Measurements from ENCODE around the gene BMAL1.

The BMAL1 gene

DNA sequence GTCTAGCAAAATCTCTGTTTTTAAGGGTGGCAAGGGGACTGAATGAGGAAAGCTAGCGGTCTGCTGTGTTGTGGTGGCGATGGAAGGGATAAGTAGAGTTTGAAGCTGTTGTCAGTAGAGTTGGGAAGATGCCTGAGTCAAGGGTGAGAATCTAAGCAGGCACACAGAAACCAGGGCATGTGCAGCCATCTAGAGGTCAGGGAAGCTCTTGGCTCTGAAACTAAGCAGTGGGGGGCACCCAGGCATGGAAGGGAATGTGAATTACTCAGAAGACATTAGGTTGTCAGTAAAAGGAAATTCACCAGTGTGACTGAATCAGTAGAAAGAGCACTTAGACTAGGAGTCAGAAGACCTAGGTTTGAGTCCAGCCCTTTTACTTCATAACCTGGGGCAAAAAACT is 15.4 kb downstream of the BMAL1 start:
- no peak for DNase-seq

DNA sequence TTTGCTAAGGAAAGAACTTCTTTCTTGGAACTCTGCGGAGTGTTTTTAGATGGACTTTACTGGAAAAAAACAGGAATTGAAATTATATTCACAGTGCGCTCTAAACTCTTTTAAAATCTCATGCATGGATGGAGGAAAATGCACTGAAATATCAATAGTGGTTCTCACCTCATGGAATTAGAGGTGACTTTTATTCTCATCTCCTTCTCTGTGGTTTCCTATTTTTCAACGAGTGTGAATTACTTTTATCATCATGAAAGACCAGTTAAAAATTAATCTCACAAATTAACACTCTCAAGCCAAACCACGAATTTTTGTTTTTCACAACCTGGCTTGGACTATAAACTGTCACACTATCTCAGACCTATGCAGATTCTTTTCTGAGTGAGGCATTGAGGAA is 16.6 kb downstream of the BMAL1 start:
- DNase-seq: no peak

DNA sequence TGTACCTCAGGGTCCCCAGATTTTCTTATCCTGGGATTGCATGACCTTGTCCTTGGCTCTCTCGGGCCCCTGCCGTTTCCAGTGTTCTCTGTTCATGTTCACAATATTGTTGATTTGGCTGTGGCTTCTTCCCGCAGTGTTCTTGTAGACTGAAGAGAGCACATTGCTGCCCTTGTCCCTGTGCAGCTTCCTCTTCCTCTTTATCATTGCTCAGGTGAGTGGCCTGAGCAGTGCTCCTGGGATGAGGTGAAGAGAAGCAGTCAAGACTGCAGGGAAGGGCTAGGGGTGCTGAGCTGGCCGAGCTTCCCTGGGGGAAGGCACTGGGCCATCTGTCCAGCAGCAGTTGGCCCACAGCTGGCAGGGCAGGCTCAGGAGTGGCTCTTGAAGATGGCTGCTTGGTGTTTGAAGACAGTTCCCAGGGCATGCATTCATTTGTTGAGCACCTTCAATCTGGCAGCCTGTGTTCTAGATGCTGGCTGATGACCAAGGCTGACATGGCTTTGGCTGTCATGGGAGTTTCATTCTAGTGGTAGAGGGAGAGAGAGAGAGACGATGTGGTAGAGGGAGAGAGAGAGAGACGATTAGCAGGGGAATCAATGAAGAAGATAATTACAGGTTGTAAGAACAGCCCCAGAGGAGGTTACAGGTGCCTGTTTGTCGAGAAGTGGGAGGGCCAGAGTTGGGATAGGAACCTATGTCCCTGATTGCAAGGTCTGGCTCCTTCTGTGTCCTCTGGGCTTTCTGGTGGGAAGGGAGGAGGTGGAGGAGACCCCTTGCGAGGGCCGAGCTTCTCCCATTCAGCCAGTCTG is 17.4 kb downstream of the BMAL1 start:
- no peak for DNase-seq

DNA sequence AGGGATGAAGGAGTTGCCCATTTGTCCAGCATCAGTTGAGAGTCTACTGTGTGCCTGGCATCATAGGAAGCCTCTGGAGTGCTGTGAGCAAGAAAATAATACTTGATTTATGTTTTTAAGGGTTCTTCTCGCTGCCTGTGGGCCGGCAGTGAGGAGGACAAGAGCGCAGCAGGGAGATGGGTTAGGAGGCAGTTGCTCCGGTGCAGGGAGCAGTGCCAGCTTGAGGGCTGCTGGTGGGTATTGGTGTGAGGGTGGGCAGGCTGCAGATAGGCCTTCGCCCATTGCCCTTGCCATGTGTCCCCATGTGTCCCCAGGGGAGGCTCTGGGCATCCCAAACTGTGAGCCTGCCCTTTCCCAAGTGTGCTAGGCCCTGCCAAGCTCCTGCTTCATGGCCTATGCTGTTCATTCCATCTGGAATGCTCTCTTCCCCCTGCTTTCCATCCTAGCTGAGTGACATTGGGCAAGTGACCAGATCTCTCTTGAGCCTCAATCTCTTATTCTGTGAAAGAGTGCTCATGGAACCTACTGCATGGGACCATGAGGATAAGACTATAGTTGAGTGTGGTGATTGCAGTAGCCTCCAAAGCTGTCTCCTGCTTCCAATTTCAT is 19.8 kb downstream of the BMAL1 start:
- DNase-seq: no peak

DNA sequence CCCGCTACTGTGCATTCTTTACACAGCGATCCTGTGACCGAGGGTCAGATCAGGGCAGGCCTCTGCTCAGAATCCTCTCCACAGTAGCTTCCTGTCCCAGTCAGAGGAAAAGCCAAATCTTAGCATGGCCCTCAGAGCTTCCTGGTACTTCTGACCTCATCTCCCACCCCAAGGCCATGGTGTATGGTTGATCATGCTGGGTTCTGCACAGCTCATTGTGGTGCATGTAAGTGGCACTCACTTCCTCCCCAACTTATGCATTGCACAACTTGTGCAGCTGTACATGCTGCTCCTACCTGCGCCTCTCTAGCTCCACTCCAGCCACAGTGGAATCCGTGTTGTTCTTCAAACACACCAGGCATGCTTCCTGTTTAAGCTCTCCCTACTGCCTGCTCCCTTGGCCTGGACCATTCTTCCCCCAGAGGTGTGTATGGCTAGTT is 20.3 kb downstream of the BMAL1 start:
- DNase-seq: peak; percentile 68

DNA sequence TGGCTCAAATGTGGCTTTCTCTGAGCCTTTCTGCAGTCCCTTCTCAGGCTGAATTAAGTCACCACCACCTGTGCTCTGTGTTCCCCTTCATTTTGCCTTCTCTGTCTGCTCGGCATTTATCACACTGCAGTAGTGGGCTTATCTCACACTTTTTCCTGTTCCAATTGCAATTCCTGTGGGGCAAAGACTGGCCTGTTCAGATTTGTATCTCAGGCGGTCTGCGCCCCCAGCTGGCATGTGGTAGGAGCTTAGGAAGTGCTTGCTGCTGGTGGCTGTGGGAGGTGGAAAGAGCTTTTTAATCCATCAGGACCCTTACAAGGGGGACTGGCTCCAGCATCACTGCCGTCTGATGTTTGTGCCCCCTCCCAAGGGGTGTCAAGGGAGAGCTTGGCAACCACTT is 21.2 kb downstream of the BMAL1 start:
- no peak for DNase-seq

DNA sequence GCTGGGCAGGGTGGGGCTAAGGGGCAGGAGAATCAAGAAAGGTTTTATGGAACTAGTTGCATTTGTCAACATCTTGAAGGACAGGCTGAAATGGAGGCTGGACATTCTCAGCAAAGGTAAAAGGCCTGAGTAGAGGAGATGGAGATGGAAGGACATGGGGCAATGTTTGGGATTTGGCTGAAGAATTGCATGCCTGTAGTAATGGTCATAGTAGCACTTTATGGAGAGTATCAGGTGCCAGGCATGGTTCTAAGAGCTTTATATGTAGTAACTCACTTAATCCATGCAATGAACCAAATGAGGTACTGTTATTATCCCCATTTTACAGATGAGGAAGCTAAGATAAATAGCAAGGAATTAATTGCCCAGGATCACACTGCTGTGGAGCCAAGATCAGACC is 23.9 kb downstream of the BMAL1 start:
- DNase-seq: no peak

DNA sequence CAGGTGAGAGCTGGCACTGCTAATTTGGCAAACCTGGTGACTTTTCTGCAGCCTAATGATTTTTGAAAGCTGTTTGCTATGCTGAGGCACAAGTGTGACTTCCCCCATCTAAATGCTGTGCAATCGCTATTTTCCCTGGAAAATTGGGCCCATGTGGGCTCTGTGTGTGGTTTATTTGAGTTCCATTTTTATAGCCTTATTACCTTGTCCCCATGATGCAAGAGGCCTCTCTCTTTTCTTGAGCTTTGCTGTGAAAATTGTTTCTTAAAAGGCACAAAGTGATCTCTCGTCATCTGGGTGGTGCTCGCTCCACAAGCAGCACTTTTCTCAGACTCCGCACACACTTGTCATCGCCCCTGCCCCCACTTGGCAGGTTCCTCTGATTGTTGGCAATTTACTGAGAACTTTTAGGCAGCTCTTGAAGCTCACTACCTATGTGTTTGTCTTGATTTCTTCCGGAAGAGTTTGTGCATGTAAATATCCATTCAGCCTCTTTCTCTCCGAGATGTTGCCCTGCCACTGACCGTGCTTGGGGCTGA is 24.9 kb downstream of the BMAL1 start:
- DNase-seq: no peak

DNA sequence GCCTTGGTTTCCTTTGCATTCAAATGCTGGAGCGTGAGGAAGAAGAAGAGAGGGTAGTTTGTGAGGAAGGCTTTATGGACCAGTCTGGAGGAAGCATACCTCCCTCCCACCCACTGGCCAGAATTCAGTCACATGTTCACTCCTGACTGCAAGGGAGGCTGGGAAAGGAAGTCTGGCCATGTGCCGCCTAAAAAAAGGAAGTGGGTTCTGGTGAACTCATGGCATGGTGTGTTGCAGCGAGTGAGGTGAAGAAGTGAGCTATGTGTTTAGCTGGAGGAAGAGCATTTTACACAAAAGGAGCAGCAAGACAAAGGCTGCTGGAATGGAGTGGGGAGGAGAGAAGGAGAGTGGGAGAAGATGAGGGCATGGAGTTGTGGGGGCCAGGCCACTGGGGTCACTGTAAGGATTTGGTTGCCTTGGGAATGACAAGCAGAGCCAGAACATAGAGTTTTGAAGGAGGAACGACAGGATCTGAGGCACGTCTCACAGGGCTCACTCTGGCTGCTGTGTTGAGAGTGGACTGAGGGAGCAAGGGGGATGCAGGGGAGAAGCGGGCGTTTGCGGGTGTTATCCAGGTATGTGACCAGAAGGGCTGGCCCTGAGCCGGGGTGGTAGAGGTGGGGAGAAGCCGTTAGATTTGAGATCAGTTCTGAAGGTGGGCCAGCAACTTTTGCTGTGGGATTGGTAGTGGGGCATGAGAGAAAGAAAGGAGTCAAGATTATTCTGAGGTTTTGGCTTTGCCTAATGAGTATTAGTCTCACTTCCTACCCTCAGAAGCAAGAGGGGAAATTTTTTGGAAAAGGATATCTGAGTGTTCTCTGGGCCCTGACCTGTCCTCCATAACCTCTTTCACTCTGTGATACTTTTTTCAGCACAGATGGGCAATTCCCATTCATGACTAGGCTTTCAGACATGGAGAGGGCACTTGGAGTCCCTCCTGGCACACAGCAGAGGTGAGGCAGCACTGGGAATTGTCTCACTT is 26.4 kb downstream of the BMAL1 start:
- DNase-seq: peak; percentile 82

DNA sequence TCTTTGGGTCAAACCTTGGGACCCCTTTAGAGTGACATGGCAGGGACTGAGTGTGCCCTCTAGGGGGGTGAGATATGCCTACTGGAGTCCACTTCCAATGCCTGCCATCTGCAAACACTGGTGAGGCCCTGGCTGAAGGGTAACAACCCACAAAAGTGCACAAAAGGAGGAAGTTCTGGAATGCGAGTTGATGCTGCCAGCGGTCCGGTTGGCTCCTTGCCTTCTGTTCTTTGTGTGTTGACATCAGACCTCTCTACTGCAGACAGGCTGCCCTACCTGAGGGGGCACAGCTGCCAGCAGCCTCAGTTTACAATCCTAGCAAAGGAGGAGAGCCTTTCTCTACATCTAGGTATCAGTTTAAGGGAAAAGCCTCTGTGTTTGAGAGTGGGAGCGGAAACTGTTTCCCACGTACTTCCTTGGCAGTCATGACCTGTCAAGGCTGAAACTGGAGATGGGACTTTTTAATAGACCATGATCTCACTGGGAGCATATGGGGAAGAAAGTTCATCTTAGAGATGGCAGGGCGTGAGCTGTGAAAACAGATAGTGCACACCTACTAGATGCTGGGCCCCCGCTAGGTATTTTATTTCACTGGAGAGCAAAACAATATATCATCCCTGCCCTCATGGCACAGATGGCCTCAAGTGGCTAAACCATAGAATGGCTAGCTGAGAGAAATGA is 27.2 kb downstream of the BMAL1 start:
- DNase-seq: peak; percentile 23

DNA sequence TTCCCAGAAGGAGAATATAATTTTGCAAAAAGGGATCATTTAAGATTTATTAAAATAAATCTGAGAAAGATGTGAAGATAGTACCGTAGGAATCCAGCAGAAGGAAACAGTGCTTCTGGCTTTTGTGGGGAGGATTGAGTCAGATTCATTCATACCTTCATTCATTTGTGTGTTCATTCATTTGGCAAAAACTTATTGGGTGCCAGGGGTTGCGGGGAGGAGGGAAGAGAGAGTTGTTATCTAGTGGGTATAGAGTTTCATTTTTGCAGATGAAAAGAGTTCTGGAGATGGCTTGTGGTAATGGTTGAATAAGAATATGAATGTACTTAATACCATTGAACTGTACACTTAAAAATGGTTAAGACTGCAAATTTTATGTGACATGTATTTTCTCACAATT is 31.1 kb downstream of the BMAL1 start:
- DNase-seq: no peak

DNA sequence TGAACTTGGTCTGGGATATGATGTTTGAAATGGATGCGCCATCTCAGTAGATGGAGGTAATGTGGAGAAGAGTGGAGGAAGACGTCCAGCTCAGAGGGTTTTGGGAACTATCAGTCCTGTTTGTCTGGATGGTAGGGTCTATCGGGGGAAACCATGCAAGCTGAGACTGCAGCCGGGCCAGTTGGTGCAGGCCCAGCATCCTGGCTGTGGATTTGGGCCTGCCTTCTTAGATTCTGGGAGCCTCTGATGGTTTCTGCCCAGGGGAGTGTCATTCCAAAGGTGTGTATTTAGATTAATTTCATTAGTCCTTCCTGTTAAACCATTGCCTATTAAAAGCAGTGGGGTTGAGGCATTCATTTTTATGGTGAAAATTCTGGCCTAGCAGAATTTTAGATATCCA is 31.6 kb downstream of the BMAL1 start:
- DNase-seq: no peak

DNA sequence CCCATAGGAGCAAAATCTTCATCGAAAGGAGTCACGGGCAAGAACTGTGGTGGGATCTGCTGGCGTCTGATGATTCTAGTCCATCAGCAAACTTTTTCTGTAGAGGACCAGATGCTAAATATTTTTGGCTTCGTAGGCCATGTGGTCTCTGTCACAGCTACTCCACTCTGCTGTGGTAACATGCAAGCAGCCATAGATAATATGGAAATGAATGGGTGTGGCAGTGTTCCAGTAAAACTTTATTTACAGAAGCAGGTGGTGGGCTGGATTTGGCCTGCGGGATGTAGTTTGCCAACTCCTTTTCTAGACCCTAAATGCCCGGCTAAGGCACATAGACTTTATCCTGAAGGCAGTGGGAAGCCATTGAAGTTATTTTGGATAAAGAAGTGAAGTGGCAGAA is 32.9 kb downstream of the BMAL1 start:
- no peak for DNase-seq

DNA sequence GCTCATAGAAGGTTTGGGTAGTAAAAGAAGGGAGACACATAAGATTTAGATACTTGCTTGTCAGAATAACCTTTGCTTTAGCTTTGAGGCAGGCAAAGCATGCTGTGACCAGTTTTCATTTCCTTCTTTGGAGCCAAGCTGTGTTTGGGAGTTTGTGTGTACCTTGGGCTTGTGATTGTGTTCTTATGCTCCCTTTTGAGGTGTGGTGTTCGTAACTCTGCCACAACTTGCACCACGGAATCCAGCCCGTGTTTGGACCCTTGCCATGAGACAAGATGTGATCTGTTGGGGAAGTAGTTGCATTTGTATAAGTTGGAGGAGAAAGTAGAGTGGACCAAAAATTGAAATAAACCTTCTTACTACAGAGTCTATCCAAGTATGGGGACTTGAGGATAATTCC is 34.0 kb downstream of the BMAL1 start:
- DNase-seq: no peak

DNA sequence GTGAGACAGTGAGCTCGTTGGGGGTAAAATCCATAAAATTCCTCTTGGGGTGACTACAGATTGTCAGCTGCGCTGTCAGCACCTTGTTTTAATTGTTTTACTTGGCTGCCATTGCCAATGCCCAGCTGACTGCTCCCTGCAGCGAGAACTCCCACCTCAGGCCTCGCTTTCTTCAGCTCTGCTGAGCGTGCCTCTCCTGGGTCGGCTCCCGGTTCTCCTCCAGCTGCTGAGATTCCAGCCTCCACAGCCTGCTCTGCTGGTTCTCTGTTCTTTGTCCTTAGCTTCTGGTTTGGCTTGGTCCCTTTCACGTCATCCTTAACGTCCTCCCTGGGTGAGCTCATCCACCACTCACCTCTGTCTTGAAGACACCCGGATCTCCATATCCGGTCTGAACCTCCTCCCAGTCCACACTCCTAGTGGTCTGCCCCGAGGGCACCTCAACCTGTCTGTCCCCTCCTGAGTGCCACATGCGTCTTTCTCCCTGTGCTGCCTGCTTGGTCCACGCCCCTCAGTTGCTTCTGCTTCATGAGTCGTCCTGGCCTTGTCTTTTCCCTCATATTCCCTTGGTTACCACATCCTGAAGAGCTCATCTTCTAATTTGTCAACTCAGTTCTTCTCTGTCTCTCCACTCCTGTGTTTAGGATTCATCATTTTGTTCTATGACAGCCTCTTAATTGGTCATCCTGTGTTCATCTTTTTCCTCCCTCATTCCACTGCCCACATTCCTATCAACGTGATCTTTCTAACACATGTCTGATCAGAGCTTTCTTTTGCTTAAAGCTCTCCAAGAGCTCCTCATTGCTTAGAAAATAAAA is 35.6 kb downstream of the BMAL1 start:
- DNase-seq: no peak

DNA sequence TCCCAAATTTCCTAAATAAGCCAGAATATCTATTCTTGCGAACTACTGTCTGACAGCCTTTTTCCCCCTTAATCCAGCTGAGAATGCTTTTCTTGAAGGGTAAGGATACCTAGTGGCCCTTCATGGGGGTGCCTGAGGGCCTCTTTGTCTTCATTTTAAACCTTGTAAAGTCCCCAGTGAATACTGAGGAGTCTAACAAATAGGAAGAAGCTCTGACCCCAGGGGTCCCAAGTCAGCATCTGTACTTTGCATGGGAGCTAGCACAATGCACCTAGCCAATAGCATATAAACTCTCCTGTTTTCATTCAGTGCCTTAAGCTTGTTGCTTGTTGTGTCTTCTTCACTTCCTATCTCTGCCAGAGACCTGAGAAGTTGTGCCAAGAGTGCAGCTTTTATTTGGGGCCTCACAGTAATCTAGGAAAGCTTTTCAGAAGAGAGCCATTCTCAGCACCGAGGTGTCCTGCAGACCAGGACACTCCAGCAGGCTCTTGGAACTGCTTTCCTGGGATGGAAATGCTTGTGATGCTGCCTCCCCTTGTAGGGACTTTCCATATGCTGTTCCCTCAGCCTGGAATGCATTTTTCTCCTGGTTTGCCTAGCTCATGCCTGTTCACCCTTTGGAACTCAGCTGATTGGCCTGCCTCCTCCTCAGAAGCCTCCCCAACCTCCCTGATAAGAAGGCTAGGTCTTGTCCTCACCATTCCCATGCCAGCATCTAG is 37.2 kb downstream of the BMAL1 start:
- no peak for DNase-seq

DNA sequence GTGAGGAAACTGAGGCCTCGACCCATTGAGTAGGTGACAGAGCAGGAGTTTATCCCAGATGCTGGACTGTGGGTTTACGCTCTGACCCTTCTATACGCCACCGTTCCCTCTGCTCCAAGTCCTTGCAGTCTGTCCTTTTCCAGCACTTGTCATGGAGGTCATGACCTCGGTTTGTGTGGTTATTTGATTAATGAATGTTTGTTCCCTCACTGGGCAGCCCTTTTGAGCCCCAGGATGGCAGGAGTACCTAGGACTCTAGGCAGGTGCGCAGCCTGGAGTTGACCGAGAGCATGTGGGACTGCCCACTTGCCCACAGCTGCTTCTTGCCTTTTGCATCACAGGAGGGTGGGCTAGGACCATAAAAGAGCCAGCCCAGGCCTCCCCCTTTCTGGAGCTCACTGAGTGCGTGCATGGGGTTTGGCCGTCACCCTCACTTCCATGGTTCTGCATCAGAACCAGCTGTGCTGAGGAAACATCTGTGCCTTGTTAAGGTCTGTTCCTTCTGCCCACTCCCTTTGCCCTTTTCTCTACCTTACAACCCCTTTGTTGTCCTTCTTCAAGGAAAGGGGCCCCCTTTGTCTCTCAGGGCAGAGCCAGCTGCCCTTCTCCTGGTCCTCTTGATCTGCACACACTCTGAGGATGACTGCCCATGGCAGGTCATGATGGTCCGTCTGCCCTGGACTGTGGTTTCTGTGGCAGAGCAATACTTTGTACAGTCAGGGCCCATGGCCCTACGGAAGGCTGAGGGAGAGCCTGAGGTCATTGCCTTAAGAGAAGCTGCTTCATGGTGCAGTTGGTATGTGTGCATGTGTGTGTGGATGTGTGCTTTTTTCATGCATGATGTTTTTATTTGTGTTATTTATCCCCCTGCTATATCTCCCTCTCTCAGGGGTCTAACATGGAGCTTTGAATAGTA is 38.2 kb downstream of the BMAL1 start:
- DNase-seq: no peak

DNA sequence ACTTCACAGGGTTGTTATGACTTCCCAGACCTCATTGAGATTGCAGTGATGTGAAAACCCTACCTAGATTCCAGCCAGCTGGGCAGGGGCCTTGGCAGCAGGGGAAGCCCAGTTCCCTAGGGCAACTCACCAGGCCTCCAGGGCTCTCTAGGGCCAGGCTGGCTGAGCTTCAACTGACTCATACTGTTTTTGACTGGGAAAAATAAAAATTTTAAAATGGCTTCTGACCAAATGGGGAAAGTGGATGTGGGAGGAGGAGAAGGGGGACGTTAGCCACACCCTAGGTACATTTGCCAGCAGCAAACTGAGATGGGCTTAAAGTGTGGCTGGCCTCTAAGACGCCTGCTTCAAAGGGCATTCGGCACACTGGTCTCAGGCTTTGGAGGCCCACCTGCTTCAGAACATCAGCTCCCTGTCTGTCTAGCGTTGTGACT is 39.0 kb downstream of the BMAL1 start:
- no peak for DNase-seq

DNA sequence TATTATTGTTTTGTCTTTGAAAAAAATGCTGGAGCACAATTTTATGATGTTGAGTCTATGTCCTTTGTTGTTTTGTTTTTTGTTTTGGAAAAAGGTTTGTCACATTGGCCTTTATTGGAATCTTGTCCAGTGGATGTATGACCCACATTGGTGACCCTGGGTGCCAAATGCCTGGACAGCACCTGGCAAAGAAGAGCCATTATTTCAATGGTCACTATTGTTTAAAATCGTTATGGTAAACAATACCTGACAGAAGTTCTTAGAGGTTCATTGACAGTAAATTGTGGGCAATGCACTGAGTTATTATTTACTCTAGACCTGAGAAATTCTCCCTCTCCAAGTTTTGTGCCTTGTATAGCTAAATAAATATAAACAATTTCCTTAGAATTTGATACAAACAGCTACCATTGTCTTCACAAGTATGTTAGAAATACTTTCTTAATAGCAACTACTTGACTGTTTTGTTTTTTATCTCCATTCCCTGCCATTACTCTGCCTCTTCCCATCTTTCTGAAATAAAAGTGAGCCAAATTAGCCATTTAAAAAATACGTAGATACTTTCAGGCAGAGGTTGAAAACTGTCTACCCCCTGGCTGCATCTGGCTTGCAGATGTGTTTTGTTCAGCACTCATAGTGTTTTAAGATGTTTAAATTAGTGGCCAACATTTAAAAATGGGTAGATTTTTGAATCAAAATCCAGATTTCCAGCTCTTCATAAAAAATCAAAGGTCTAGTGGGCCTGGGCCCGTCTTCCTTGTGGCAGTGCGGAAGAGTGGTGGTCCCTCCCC is 39.9 kb downstream of the BMAL1 start:
- DNase-seq: no peak

Data from inflammatory macrophage treated with lipopolysaccharide for 4 hours (primary cell).